Activated gamma-delta T cell treated with anti-CD3 and anti-CD28 coated beads, Interleukin-2, amount 50 U/mL, for 16 hours (primary cell): ENCODE data around the gene POLR3E.
"Not testable (repeated sequence)": the region's sequence is repeated elsewhere in the genome, so short reads cannot be mapped to it uniquely, and the experiment has no call there.

Experiments used
- DNase-seq: peaks from one replicate; pipeline ENCODE4 v3.0.0-alpha.2; 2020; ENCODE audit warnings: low read depth

POLR3E gene

GRCh38 chr16:22366371-22366770, 69.2 kb downstream of the POLR3E start:
- no peak for DNase-seq

DNA sequence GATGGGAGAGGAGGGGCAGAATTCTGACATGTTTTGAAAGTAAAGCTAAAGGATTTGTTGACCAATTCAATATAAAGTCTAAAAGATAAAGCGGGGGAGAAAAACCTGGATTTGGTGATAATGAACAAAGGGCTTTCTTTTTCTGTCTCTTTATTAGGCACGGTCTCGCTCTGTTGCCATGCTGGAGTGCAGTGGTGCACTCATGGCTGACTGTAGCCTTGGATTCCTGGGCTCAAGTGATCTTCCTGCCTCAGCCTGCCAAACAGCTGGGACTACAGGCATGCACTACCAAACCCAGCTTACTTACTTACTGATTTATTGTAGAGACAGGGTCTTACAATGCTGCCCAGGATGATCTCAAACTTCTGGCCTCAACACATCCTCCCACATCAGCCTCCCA, 69.7 kb downstream of the POLR3E start:
- no peak for DNase-seq

- DNase-seq = not testable (repeated sequence)
Measured at GRCh38 chr16:22368200-22368826, 71.1 kb downstream of the POLR3E start.

- DNase-seq = no peak
Measured at GRCh38 chr16:22369221-22369811, 72.1 kb downstream of the POLR3E start.

- no peak for DNase-seq
Measured at GRCh38 chr16:22370038-22370820, 73.0 kb downstream of the POLR3E start.

GRCh38 chr16:22372882-22373661, 75.9 kb downstream of the POLR3E start:
- no peak for DNase-seq

DNA sequence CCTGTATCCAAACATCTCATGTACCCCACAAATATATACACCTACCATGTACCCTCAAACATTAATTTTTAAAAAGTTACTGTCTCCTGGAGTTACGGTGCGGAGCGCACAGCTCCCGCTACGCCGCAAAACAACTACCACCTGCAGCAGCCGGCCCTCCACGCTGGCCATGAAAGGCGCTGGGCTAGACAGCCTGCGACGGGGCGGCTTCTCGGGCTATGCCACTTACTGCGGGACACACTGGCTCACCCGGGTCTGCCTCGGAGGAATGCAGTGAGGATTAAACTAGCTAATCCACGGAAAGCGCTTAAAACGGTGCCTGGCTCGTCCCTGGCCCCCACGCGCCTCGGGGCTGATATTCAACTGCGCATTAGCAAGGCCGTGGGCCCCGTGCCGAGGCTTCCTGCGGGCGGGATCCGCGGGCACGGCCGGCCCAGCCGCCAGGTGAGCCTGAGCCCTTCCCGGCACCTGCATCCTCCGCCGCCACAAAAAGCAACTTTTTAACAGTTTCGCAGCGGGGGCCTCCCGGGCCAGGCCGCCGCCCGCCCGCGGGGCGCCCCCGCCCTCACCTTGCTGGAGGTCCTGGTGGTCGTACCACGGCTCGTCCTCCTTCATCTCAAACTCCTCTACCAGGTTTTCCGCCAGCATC, 76.6 kb downstream of the POLR3E start:
- no peak for DNase-seq

- peak; percentile 98 for DNase-seq
Measured at GRCh38 chr16:22374311-22375116, 77.3 kb downstream of the POLR3E start, which contains the start of gene CDR2. TSS of gene CDR2 (minus strand) at chr16:22374619. CDS start at chr16:22374309, 310 bp downstream.

GRCh38 chr16:22375117-22375962, 78.1 kb downstream of the POLR3E start:
- no peak for DNase-seq

GRCh38 chr16:22375963-22376640, 78.9 kb downstream of the POLR3E start:
- no peak for DNase-seq

GRCh38 chr16:22379656-22380055, 82.4 kb downstream of the POLR3E start:
- no peak for DNase-seq

- DNase-seq = no peak
Measured at GRCh38 chr16:22380529-22380928, 83.3 kb downstream of the POLR3E start.

DNA sequence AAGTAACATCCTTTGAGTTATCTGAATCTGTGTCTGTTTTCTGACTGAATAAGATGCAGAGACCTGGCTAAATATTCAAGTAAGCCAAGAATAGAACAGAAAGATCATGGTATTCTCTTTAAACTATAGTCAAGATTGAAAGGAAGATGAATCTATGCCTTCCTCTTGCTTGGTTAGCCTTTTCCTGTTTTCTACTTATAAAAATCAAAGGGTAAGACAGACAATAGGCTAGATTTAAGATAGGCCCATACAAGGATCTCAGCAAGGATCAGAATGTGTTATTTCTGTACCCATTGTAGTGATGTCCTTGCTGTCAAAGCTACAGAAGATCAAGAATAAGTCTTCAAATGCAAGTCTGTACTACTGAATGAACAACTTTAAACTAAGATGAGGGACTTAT, 84.2 kb downstream of the POLR3E start:
- DNase-seq = no peak

- no peak for DNase-seq
Measured at GRCh38 chr16:22383827-22384226, 86.6 kb downstream of the POLR3E start.
